ENCODE data around the gene CACNA1F.

CACNA1F gene

DNA sequence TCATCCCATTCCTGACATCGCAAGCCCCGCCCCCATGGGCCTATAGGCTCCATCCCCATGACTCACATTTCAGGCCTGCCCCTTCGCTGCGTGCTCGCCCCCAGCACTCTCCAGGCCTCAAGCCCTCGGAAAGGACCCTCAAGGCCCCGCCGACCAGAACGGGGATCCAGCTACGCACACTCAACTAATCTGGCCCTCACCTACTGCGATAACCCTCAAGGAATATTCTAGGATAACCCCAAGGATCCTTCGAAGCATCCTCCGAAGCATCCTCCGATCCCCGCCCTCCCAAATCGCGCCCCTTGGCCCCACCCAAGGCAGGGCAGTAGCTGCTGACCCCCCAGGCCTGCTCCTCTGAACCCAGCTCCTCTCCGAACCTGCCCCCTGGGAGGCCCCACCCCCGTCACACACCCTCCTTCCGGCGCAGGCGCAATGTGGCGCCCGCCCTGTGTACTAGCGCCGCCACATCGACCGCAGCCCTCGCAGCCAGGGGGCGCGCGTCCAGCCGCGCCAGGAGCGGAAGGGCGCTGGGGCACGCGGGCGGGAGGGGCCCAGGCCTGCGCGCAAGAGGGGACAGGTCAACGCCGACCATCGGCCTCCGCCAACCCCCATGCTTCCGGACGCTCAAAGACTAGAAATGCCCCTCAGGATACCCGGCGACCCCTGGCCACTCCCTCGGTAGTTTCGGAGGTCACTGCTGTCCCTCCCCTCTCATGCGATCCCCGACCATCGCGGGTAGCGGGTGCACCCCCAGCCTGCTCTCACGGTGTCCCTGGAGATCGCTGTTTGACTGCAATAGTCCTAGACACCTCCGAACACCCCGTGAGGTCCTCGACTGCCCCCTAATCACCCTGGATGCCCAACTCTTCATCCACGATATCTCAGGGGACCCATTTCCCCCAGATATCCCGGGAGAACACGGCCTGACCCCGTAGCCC lies 77.0 kb downstream of the CACNA1F start:
- peak overlapping the region; percentile 80 for H3K27ac ChIP-seq
- TF ChIP-seq, protein P1, sequence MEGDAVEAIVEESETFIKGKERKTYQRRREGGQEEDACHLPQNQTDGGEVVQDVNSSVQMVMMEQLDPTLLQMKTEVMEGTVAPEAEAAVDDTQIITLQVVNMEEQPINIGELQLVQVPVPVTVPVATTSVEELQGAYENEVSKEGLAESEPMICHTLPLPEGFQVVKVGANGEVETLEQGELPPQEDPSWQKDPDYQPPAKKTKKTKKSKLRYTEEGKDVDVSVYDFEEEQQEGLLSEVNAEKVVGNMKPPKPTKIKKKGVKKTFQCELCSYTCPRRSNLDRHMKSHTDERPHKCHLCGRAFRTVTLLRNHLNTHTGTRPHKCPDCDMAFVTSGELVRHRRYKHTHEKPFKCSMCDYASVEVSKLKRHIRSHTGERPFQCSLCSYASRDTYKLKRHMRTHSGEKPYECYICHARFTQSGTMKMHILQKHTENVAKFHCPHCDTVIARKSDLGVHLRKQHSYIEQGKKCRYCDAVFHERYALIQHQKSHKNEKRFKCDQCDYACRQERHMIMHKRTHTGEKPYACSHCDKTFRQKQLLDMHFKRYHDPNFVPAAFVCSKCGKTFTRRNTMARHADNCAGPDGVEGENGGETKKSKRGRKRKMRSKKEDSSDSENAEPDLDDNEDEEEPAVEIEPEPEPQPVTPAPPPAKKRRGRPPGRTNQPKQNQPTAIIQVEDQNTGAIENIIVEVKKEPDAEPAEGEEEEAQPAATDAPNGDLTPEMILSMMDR (conservative IDR thresholded peaks at IDR 0.05) = peak; percentile 82
- TF ChIP-seq ZFX (IDR thresholded peaks at IDR 0.05) = no peak

DNA sequence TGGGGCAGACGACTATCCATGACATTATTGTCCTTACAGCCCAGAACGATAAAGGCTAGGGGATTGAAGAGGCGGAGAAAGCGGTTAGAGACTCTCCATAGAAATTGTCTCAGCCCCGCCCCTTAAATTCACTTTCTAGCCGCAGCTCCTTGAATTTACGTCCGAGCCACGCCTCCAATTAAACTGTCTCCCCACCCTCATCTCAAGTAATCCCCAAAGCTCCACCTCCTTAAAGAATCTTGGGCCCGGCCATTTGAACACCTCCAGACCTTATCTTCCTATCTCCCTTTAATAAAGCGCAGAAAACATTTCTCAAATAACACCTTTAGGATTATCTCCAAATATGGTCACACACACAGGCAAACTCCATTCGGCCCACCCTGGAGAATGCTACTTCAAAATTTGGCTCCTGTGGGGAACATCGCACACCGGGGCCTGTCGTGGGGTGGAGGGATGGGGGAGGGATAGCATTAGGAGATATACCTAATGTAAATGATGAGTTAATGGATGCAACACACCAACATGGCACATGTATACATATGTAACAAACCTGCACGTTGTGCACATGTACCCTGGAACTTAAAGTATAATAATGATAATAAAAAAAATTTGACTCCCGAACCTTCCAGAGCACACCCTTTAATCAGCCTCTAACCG lies 77.8 kb downstream of the CACNA1F start:
- peak overlapping the region; percentile 80 for H3K27ac ChIP-seq
- TF ChIP-seq, protein P1 (conservative IDR thresholded peaks at IDR 0.05) = no peak
- no peak for TF ChIP-seq ZFX (IDR thresholded peaks at IDR 0.05)
